CD4-positive, alpha-beta T cell treated with Interleukin-6 at 100 ng/mL for 8 hours (primary cell): ENCODE results near the gene SNRNP48.

ENCODE experiments used
- DNase-seq: peaks from one replicate; pipeline ENCODE4 v3.0.0-alpha.2; 2020; ENCODE audit warnings: mixed read lengths, low spot score

SNRNP48 gene

DNA sequence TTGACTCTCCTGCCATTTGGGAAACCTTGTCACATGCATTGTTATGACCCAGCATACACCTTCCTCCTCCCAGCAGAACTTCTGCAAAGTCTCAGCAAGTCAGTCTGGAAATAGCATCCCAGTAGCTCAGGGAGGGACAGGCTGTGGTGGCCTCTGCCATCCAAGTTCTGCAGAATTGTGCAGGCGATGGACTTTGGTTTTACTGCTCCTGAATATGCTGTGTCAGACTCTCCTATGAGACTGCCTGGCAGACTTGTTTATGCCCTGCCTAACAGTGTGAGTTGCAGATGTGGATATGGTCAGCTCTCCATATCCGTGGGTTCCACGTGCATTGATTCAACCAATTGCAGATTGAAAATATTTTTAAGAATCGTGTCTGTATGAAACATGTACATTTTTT lies 52.8 kb downstream of the SNRNP48 start:
- no peak for DNase-seq

DNA sequence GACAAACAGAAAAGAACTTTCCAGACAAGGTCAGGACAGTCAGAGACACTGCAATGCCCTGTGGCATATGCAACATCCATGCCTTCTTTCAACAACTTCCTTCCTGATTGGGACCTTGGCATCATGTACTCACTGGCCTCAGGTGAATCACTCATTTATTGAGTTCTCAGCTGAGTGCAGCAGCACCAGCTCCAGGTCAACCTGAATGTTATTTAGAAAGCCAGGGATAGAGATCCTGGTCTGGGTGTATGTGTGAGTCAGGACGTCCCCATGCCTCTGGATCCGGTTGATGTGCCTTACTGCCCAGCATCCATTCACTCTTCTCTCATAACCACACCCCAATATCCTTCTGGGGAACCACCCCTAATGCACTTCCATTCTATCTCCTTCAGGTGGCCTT lies 54.4 kb downstream of the SNRNP48 start:
- DNase-seq: no peak

DNA sequence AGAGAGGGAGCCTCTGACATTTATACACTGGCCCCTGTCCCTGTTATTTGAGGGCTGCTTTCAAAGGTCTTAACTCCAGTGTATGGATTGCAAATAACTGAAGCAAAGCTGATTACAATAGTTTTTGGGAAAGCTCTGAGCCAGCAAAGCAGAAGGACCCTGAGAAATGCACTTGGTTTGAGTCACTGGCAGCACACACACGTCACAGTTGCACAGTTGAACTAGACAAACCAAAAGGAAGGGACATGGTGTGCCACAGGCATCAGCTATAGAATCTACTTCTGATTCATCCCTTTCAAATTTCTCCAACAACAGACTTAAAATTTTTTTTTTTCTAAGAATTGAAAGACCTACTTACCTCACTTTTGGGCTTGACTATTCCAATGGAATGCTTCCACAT lies 56.4 kb downstream of the SNRNP48 start:
- DNase-seq: no peak

DNA sequence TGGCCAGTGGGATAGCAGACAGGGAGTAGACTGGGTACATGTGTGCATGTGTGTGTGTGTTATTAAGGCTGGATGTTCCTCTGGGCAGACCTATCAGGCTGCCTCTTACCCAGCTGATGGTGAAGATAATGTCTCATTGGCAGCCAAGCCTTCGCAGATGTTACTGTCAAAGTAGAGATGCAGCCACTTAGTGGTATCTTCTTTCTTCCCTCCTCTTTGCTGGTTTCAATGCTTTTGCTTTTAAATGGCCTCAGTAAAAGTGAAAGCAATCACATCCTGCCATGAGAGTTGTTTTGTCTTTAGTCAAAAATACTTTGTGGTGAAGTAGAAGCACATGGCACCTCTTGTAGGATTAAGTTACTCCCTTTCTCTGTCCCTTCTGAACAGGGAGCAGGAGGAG lies 57.5 kb downstream of the SNRNP48 start:
- no peak for DNase-seq

DNA sequence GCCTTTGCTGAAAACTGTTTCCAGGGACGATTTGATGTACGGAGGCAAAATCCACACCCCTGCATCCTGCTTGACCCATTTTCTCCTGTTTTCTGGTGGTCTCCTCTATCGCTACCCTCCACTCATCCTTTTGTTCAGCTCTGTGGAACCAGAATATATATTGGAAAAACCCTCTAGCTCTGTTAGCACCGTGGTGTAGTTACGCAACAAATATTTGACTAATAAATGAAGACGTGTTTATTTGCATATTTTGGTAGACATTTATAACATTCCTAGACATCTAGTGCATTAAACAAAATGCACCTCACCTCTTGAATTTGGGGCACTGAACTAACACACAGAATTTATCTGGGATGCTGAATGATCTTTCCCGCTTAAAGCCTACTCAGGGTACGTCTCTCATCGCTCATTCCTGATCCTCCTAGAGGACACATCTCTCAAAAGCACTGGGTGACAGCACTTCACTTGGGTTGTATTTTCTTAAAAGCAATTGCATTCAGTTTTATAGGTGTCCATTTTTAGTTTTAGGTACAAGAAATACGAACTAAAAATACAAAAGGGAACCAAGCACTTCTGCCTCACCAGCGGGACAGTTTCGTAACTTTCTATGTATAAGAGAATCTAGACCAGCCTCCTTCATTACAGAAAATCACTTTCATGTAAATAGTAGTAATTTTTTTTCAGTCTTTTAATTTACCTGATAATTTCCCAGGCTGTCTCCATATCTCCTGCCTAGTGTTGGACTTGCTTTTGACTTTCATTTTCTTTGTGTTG lies 59.2 kb downstream of the SNRNP48 start:
- DNase-seq: no peak

DNA sequence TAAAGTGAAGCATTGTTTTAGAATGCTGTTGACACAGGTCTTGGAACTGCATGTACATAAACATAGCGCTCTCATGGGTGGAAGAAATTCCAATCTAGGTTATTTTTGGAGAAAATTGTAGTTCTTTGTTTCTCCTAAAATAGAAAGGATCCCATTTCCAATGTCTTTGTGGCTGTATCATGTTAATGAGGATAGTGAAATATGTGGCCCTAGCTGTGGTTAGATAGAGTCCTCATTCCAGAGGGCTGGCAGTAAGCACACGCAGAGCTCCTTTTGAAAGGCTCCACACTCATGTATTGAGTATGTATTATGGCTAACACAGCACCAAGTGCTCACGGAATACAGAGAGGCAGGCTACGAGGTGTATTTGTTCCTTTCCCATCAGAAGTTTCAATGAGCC lies 60.9 kb downstream of the SNRNP48 start:
- no peak for DNase-seq

DNA sequence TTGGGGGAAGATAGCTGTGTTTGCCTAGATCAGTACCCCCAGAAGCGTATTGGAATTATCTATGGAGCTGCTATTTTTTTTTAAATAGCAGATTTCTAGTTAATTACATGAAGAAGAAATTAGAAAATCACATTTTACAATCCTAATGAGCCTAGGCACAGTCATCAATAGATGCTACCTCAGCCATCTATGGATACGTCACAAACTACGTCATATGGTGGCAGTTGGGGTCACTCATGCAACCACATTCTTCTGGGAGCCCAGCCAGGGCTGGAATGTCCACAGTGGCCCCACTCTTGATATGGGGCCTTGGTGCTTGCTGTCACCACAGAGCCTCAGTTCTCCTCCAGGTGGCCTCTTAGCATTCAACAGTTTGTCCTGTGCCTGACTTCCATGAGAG lies 63.0 kb downstream of the SNRNP48 start:
- DNase-seq: no peak

DNA sequence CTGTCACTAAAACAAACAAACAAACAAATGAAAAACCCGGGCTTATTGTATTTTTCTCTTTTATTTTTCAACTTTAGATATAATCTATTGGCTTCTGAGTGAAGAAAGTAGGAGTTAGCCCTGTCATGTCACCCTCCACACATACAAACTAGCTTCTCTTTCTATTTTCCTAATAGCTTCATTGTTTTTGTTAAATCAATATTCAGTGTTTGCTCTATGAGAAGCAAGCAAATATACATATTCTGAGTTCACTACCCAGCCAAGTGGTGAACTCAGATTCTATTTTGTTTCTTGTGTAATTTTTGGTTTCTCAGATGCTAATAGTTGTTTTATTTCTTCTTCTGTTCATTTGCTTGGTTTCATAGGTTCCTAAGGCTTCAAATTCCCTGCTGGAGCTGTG lies 66.4 kb downstream of the SNRNP48 start:
- no peak for DNase-seq

DNA sequence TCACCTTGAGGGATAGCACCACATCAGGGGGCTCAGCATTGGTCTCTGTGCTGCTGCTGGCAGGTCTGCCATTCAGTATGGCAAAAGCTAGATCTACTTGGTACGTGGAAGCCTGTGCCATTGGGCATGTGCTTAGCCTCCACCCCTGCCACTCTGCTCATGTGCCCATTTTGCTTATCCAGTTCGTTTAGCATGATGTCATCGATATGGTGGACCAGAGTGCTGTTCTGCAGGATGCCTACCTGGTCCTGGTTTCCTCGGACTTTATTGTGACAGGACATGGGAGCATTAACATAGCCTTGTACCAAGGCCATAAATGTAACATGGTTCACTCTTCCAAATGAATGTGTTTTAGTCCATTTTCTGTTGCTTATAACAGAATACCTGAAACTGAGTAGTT lies 68.5 kb downstream of the SNRNP48 start:
- DNase-seq: no peak

DNA sequence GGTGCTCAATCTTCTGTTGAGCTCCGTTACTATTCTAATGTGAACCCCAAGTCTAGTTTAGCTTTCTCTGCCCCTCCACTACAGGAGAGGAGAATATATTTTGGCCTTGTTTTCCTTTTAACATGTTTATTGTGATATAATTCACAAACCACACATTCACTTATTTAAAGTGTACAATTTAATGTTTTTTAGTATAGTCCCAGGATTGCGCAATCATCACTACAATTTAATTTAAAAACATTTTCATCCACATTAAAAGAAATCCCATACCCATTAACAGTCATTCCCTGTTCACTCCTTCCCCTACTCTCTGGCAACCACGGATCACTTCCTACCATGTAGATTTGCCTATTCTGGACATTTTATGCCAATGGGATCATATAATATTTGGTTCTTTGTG lies 71.4 kb downstream of the SNRNP48 start:
- no peak for DNase-seq
